Keratinocyte (primary cell): Measurements from ENCODE around the gene ACTG1.

Experiments used
- CTCF ChIP-seq, 3 experiments: IDR thresholded peaks in 1 of 3; conservative IDR thresholded peaks in 1 of 3; optimal IDR thresholded peaks in 1 of 3; 2 replicates in 2 of 3; 3 replicates in 1 of 3; pipeline versions ENCODE3 to v1.5.1; 2011; ENCODE audit warnings: low read length in 3 of 3, mild to moderate bottlenecking in 3 of 3, moderate library complexity in 2 of 3, control low read depth in 1 of 3, inconsistent platforms in 1 of 3; ENCODE audit not compliant: insufficient read depth in 2 of 3; ENCODE audit errors: extremely low read depth in 1 of 3
- EZH2 ChIP-seq: IDR thresholded peaks from one replicate; pipeline ENCODE4 v1.6.1; 2012; ENCODE audit warnings: inconsistent platforms, mild to moderate bottlenecking, low read length, moderate library complexity

- TF ChIP-seq CTCF (optimal IDR thresholded peaks at IDR 0.05 in 1 of 3, IDR thresholded peaks at IDR 0.05 in 1 of 3, conservative IDR thresholded peaks at IDR 0.05 in 1 of 3; ENCODE audit: extremely low read depth in 1 of 3, insufficient read depth in 2 of 3, low read length in 3 of 3) (no peak), EZH2 (no peak)
Measured at GRCh38 chr17:81509207-81509971, 3.2 kb downstream of the ACTG1 start.
